HPDE6-E6E7 (cell line): ENCODE results near the gene RGS7.
"Not testable (repeated sequence)": the region's sequence is repeated elsewhere in the genome, so short reads cannot be mapped to it uniquely, and the experiment has no call there.

Experiments
- DNase-seq: peaks from one replicate; pipeline ENCODE4 v3.0.0; 2011; ENCODE audit warnings: missing footprints; ENCODE audit errors: extremely low spot score

RGS7 gene

DNA sequence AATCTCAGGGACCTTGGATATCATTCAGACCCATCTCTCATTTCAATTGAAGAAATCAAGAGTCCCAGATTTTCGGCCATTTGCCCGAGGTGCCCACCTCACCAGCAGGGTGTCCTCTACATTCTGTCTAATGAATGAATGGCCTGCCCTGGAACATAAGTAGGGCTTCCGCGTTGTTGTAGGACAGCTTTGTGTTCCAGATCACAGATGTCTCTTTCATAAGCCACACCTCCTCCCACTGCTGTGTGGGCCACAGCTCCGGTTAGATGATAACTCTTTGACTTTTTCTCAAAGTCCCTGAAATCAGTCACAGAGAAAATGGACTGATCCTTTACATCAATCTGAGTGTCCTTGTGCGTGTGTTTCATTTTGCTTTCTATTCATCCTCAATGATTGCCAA is 144.4 kb downstream of the RGS7 start:
- DNase-seq: no peak

DNA sequence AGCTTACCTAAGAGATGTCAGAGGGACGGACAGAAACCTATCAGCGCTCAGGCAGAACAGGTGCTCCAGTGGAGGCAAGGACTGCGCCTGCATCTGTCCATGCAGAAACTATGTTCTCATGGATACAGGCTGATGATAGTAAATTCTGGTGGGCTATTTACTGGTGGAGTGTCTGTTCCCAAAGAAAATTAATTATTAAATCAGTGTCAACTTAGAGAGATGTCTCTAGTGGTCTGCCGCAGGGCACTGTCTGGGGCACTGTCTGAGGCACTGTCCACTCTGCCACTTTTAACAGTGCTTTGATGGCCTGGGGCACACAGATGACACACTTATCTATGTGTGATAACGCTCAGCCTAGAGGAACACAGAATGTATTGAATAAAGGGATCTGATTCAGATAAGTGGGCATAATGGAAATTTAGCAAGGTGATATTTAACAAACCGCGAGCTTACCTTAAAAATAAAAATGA is 148.1 kb downstream of the RGS7 start:
- no peak for DNase-seq

DNA sequence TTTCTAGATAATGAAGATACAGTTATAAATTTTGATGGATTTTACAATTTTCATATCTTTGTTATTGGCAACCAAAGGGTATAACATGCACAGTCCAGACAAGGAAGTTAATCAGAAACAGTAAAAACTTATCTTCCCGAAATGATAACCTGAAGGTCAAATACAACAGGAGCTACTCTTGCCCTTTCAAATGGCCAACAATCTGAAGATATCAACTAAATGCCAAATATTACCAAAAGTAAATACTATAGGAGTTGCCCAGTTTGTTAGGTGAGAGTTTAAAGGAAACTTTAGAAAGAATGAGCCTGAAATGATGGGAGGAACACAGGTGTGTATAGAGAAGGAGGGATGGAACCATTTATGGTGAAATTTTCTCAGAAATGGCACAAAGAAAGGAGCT is 153.2 kb downstream of the RGS7 start:
- DNase-seq: no peak

DNA sequence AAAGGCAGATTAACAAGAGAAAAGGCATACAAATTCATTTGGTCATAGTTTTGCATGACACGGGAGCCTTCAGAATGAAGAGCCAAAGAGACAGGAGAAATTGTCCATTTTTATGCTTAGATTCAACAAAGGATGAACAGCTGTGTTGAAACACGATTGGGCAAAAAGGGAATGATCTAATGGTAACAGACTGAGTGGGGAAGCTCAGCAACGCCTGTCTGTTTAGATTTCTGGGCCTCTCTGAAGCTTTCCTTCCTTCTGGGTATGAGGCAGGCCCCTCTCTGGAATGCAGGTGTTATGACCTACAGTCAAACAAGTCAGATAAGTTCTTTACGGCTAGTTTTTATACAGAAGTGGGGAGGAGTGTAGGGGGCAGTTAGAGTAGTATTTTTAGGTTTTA is 154.6 kb downstream of the RGS7 start:
- no peak for DNase-seq

DNA sequence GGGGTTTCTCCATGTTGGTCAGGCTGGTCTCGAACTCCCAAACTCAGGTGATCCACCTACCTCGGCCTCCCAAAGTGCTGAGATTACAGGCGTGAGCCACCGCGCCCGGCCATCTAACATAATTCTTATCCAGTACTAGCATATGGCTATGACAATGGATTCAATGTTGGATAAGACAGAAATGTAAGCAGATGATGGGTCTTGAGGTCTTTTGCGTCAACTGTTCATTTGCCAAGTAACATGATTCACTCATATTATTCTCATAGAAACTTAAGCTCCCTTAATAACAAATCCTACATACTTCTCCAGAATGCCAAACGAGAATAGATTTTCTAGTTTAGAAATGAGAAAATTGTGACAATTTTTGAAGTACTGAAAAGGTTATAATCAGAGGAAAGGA is 170.3 kb downstream of the RGS7 start:
- DNase-seq: no peak

DNA sequence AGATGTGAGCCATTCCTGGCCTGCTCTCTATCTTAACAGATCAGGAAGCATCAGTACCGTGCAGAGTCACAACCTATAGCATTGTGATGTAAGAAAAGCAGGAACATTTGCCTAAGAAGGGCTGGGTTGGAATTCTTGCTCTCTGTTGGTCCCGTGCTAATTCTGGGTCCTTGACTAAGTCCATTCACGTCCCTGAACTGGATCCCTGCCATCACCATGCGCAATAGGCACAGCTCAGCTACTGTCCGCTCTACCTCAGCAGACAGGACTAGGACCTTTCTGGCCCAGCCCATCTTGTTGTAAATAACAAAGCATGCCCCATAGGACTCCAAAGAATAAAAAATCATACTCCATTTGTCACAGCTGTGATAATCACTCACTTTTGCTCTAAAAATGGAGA is 175.0 kb downstream of the RGS7 start:
- DNase-seq: no peak

DNA sequence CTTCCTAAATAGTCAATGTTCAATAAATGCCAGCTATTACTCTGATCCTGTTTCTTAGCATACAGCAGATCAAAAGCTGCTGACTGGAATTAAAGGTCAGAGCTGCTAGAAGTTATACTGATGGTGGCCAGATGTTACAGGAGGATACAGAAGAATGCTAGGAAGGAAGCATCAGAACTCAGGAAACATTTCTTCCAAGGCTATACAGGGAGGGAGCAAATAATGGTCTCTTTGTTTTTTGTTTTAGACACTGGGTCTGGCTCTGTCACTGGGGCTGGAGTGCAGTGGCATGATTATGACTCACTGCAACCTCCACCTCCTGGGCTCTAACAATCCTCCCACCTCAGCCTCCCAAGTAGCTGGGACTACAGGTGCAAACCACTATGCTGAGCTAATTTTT is 175.5 kb downstream of the RGS7 start:
- DNase-seq: no peak

DNA sequence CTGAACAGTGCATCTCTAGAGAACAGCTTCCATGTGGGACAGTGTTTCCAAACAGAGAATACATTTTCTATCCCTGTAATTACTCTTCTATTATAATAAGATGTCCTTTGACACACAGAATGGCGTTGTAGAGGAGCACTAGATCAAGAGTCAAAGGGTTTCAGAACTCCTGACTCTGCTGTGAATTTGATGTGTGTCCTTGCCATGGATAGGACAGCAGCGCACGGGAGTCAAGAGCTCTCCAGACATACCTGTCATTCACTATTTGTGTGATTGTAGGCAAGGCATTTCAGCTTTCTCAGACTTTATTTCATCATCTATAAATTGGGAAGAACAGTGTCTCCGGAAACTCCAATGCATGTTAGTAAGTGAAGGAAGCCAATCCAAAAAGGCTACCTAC is 176.4 kb downstream of the RGS7 start:
- DNase-seq: no peak

DNA sequence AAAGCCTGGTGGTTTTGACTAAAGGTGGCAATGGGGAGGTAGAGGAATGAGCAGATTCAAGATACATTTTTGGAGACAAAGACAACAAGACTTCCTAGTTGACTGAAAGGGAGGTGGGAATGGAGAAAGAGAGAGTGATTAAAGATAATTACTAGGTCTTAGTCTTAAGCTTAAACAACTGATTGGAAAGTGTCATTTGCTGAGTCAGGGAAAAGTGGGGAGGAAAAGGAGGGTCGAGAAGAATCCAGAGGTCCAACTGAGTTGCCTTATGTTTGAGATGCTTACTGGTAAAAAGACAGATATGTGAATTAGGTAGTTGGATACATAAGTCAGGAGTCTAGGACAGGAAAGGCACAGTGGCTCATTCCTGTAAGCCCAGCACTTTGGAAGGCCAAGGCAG is 179.3 kb downstream of the RGS7 start:
- DNase-seq: no peak

DNA sequence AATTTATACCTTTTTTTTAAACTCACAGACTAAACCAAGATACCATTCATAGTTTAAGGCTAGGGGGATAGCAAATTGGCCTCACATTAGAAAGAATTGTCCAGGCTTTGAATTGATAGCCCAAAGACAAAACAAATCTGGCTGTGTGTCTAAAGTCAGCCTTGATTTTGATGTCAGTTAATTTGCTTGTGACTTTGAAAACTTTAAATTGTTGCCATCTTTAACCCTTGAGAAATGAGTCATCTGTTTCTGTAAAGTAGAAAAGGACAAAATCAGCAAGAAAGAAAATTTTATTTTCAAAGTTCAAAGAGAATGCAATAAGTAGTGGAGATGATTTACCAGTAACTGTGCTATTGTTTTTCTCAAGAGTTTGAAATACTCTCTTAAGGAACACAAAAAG is 184.5 kb downstream of the RGS7 start:
- no peak for DNase-seq

DNA sequence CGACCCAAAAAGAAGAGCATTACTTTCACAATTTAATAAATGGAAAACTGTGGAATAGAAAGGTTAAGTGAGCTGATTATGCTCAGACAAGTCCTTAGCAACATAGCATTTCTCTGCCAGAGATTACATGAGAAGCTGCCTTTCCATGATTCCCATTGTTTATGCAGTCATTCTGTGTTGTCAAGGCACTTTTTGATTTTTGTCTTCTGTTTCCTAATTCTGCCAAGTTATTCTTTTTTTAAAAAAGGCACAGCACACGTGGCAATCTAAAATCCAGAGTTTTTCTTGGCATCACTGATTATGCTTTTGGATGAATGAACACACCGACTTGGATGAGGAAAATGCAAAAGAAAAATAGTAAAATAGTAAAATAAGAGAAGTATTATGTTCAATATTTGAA is 185.0 kb downstream of the RGS7 start:
- no peak for DNase-seq

DNA sequence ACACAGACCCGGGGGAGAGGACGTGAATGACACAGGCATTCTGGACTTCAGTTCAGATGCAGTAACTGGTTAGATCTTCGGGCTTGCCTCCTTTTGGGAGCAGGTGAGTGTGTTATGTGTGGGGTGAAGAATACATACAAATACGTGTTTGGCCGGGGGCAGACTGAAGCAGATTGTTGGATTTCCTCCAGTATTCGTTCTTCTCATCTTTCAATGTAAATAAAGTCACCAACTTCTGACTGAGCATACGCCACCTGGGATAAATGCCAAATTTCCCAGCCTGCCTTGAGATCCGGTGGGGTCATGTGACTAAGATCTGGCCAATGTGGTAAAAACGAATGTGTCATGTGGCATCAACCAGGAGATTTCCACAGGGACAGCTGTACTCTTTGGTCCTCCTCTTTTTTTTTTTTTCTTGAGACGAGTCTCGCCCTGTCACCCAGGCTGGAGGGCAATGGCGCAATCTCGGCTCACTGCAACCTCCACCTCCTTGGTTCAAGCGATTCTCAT is 189.8 kb downstream of the RGS7 start:
- DNase-seq: no peak

DNA sequence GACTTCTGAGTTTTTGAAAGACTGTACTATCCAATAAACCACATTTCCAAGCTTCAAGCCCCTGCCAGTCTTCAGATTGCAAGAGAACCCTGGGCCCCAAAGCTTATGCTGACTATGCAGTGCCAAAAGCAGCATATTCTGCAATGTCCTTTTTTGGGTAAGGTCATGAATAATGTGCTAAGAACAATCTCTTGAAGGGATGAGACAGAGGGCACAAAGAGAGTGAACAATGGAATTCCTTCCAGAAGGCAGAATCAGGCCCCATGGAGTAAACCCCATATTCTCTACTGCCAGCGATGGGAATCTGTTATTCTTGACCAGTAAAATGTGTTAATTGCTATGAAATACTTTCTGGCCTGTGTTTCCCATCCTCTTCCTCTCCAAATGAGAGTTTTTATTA is 190.4 kb downstream of the RGS7 start:
- DNase-seq: no peak

DNA sequence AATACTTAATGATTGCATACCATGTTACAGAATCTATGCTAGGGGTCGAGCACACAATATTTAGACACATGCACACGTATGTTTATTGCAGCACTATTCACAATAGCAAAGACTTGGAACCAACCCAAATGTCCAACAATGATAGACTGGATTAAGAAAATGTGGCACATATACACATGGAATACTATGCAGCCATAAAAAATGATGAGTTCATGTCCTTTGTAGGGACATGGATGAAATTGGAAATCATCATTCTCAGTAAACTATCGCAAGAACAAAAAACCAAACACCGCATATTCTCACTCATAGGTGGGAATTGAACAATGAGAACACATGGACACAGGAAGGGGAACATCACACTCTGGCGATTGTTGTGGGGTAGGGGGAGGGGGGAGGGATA is 191.7 kb downstream of the RGS7 start:
- DNase-seq: not testable (repeated sequence)

DNA sequence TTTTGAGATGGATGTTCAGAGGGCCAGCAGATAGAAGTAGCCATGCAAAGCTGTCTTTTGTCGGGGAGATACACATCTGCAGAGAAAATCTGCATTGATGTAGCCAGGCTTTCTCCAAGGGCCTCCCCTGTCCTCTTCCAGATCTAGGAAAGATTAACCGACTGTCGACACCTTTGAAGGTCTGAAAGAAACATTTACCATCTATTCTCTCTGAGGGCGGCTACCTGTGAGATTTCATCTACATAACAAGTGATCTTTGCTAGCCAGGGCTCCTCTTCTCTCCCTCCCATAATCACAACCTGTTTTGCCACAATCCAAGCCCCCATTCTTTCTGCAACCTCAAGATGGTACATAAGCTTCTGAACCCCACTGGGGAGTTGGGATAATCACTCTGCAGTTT is 193.6 kb downstream of the RGS7 start:
- DNase-seq: no peak

DNA sequence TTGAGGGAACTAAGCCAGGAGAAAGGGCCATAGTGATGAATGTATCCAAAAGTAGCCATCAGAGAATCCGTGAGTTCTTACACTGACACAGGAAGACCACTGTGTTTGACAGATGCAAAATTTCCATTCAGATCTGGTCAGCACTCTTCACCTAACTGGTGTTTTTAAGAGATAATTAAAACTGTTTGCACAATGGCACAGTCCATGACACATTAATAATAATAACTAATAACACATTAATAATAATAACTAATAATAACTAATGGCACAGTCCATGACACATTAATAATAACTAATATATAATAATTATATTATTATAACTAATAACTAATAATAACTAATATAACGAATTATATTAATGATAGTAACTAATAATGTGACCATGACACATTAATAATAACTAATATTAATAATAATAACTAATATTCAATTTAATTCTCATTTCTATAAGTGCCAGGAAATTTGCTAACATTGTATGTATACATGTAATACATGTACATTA is 195.8 kb downstream of the RGS7 start:
- no peak for DNase-seq

DNA sequence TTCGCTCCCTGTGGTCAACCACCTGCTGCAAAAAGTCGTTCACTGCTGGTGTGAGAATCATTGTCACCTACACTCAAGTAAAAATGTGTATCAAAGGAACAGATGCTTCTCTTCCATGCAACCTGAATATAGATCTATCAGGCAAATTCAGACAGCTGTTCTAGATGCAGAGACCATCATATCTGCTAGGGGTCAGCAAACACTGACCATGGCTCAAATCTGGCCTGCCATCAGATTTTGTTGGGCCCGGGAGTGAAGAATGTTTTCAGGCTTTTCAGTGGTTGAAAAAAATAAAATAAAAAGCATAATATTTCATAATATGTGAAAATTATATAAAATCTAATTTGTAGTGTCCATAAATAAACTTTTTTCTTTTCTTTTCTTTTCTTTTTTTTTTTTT is 199.6 kb downstream of the RGS7 start:
- DNase-seq: no peak

DNA sequence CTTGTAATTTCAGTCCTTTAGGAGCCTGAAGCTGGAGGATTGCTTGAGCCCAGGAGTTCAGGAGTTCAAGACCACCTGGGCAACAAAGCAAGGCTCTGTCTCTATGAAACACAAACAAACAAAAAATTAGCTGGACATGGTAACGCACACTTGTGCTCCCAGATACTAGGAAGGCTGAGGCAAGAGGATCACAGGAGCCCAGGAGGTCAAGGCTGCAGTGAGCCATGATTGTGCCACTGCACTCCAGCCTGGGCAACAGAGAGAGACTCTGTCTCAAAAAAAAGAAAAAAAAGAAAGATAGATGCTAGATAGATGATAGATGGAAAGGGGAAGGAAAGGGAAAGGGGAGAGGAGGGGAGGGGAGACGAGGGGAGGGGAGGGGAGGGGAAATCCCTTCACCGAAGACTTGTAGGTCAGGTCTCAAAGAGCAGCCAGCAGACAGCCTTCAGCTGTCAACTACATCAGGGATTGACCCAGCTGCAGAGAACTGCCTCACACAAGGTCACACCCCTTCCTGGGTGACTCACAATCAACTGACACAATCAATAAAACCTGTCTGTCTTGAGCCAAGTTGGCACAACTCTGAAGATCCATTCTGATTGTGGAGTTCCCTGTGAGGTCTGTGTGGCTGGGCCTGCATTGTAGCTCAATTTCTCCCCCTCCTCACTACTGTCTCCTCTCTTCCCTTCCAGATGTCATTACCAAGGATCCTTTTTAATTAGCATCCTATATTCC is 200.6 kb downstream of the RGS7 start:
- peak; percentile 6 for DNase-seq

DNA sequence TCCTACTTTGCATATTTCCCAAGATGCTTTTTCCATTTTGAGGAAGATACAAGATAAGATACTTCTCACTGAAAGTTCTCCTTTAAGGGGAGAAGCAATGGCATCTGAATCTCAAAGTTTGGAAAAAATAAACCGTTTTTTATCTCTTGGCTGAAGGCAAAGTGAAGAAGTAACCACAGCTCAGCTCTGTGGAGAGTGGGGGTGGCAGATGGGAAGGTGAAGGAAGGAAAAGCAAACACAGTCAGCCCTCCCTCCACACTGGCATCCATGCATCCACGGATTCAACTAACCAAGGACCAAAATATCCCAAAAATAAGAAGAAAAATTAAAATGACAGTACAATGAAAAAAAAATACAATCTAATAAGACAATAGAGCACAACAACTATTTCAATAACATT is 211.1 kb downstream of the RGS7 start:
- DNase-seq: no peak

DNA sequence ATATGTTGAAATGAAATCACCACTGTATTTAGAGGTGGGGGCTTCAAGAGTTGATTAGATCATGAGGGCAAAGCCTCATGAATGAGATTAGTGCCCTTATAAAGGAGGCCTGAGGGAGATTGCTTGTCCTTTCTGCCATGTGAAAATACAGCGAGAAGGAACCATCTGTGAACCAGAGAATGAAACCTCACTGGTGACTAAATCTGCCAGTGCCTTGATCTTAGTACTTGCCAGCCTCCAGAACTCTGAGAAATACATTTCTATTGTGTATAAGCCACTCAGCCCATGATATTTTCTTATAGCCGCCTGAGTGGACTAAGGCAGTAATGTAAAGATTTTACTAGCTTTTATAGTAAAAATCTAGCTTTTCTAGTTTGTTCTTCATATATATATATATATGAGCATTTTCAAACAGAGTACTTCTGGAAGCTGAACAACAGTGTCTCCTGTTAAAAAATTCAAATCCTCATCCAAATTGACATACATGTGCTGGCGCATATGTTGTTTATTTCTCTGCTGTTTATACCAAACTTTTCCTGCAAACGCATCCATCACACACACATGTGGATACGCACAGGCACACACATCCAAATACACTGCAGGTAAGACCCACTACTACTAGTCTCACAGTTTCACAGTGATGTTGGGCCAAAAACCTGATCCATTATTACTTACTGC is 213.1 kb downstream of the RGS7 start:
- DNase-seq: no peak

DNA sequence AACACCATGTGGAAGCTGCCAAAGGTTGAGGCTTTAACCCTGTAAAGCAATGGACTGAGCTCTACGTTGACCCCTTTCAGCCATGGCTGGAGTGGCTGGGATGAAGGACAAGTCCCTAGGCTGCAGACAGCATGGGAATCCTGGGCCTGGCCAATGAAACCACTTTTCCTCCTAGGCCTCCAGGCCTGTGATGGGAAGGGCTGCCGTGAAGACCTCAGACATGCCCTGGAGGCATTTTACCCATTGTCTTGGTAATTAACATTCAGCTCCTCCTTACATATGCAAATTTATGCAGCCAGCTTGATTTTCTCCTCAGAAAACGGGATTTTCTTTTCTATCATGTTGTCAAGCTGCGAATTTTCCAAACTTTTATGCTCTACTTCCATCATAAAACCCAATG is 214.5 kb downstream of the RGS7 start:
- DNase-seq: no peak

DNA sequence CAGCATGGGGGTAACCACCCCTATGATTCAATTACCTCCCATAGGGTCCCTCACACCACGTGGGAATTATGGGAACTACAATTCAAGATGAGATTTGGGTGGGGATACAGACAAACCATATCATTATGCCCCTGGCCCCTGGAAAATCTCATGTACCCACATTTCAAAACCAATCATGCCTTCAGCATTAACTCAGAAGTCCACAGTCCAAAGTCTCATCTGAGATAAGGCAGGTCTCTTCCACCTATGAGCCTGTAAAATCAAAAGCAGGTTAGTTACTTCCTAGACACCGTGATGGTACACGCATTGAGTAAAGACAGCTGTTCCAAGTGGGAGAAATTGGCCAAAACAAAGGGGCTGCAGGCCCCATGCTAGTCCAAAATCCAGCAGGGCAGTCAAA is 215.4 kb downstream of the RGS7 start:
- not testable (repeated sequence) for DNase-seq

DNA sequence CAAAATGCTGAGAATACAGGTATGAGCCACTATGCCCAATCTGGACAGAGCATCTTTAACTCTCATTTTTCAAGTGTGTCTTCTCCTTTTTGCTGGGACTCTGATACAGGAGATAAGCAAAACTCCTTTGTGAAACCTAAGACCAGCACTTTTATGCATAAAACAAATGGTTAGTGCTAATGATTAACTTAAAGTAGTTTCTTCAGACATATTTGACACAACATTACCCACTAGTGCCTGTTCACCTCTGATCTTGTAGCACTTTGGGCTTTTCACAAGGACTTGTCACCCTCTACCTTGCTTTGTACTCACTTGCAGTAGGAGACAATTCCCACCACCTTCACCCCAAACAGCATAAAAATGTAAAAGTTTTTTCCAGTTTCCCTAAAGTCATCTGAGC is 216.3 kb downstream of the RGS7 start:
- no peak for DNase-seq
